Measurements from ENCODE around the gene MMP24OS.
"Not testable (repeated sequence)": the region's sequence is repeated elsewhere in the genome, so short reads cannot be mapped to it uniquely, and the experiment has no call there.

The MMP24OS gene

GRCh38 chr20:35320396-35321126 is 42.6 kb upstream of the MMP24OS start:
- no peak overlapping the region for H3K4me3 ChIP-seq (ENCODE audit: control insufficient read depth, low read depth, low read length)
- DNase-seq (ENCODE audit: low read depth): no peak
- TF ChIP-seq, protein P1, sequence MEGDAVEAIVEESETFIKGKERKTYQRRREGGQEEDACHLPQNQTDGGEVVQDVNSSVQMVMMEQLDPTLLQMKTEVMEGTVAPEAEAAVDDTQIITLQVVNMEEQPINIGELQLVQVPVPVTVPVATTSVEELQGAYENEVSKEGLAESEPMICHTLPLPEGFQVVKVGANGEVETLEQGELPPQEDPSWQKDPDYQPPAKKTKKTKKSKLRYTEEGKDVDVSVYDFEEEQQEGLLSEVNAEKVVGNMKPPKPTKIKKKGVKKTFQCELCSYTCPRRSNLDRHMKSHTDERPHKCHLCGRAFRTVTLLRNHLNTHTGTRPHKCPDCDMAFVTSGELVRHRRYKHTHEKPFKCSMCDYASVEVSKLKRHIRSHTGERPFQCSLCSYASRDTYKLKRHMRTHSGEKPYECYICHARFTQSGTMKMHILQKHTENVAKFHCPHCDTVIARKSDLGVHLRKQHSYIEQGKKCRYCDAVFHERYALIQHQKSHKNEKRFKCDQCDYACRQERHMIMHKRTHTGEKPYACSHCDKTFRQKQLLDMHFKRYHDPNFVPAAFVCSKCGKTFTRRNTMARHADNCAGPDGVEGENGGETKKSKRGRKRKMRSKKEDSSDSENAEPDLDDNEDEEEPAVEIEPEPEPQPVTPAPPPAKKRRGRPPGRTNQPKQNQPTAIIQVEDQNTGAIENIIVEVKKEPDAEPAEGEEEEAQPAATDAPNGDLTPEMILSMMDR (IDR thresholded peaks at IDR 0.05; ENCODE audit: control insufficient read depth, insufficient read depth, low read depth, low read length, missing control alignments): no peak

- no peak for DNase-seq (ENCODE audit: low read depth)
- H3K4me3 ChIP-seq (ENCODE audit: control insufficient read depth, low read depth, low read length): no peak overlapping the region
- TF ChIP-seq, protein P1 (IDR thresholded peaks at IDR 0.05; ENCODE audit: control insufficient read depth, insufficient read depth, low read depth, low read length, missing control alignments): no peak
Measured at GRCh38 chr20:35319871-35320197, 41.9 kb upstream of the MMP24OS start.

DNA sequence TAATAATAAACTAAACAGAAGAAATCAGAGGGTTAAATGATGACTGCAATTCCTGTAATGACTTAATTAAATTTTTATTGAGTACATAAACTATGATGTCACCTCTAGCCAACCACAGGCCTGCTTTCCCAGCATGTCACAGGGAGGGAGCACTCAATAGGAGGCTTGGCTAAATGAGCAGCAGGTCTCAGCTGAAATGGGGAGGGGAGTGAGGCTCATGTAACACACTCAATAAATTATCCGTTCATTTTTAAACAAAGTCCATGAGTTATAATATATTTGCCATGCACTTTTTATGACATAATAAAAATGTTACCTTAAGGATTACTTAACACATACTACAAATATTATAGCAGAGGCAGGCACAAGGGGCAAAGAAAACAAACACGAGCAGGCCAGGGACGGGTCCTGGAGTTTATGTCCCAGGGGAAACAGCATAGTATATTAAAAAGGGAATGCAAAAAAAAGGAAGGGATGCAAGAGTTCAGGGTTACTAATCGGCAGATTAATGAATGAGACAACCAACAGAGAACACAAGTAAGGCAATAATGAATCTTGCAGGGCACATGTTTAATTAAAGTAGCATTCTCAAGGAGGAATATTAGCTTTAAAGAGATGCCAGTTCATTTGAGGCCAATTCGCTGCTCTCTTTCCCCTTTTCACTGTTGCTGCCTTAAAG is 41.4 kb upstream of the MMP24OS start:
- TF ChIP-seq, protein P1 (IDR thresholded peaks at IDR 0.05; ENCODE audit: control insufficient read depth, insufficient read depth, low read depth, low read length, missing control alignments): no peak
- no peak for DNase-seq (ENCODE audit: low read depth)
- no peak overlapping the region for H3K4me3 ChIP-seq (ENCODE audit: control insufficient read depth, low read depth, low read length)

GRCh38 chr20:35318502-35319157 is 40.7 kb upstream of the MMP24OS start:
- no peak overlapping the region for H3K4me3 ChIP-seq (ENCODE audit: control insufficient read depth, low read depth, low read length)
- DNase-seq (ENCODE audit: low read depth): no peak
- TF ChIP-seq, protein P1 (IDR thresholded peaks at IDR 0.05; ENCODE audit: control insufficient read depth, insufficient read depth, low read depth, low read length, missing control alignments): no peak

- DNase-seq (ENCODE audit: low read depth): no peak
Measured at GRCh38 chr20:35317416-35318210, 39.7 kb upstream of the MMP24OS start.

DNA sequence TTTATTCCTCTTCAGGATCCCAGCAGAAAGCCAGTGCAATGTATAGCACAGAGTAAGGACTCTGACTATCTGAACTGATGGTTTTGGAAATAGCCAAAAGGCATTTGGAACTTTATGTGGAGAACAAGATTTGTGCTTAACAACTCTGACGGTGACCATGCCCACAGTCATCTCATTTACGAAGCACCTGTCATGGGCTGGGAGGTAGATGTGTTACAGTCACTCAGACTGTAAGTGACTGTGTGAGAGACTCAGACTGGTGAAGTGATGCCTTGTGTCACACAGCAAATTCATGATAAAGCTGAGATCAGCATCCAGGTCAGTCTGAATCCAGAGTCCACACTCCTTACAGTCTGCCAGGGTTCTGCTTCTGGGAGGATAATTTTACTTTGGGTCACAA is 38.2 kb upstream of the MMP24OS start:
- TF ChIP-seq, protein P1 (IDR thresholded peaks at IDR 0.05; ENCODE audit: control insufficient read depth, insufficient read depth, low read depth, low read length, missing control alignments): no peak
- no peak for DNase-seq (ENCODE audit: low read depth)
- H3K4me3 ChIP-seq (ENCODE audit: control insufficient read depth, low read depth, low read length): no peak overlapping the region

More at GRCh38 chr20:35317416-35318210, 39.7 kb upstream of the MMP24OS start:
- H3K4me3 ChIP-seq (ENCODE audit: control insufficient read depth, low read depth, low read length): no peak overlapping the region
- TF ChIP-seq, protein P1 (IDR thresholded peaks at IDR 0.05; ENCODE audit: control insufficient read depth, insufficient read depth, low read depth, low read length, missing control alignments): no peak

DNA sequence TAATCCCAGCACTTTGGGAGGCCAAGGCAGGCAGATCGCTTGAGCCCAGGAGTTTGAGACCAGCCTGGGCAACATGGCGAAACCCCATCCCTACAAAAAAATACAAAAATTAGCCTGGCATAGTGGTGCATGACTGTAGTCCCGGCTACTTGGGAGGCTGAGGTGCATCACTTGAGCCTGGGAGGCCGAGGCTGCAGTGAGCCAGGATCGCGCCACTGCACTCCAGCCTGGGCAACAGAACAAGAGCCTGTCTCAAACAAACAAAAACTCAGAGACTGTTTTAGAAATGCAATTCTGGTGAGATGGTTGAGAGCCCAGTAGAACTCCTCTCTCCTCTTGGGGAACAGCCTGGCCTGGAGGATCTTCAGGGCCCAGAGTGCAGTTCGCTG is 37.7 kb upstream of the MMP24OS start:
- not testable (repeated sequence) for H3K4me3 ChIP-seq (ENCODE audit: control insufficient read depth, low read depth, low read length); DNase-seq (ENCODE audit: low read depth)

All from AG09309 (cell line).